Activated naive CD8-positive, alpha-beta T cell treated with anti-CD3 and anti-CD28 coated beads for 36 hours (primary cell): ENCODE results near the gene SLC24A5. TPM values are rescaled to one million over a fixed set of nuclear protein-coding genes. Genes with fewer than 3 reads are reported as not detected.

Experiments
- DNase-seq: peaks from one replicate; pipeline ENCODE4 v3.0.0; 2021
- H3K27ac Mint-ChIP-seq: one replicate; pipeline ENCODE4 v1.8.0; 2022; ENCODE audit warnings: mild to moderate bottlenecking, moderate library complexity, mixed read lengths
- H3K27me3 Mint-ChIP-seq: one replicate; pipeline ENCODE4 v1.8.0; 2022; ENCODE audit warnings: mild to moderate bottlenecking, mixed read lengths
- H3K36me3 Mint-ChIP-seq: one replicate; pipeline ENCODE4 v1.8.0; 2021; ENCODE audit warnings: mild to moderate bottlenecking, mixed read lengths
- H3K4me1 Mint-ChIP-seq: one replicate; pipeline ENCODE4 v1.8.0; 2021; ENCODE audit warnings: mixed read lengths
- H3K4me3 Mint-ChIP-seq: one replicate; pipeline ENCODE4 v1.8.0; 2022; ENCODE audit warnings: mild to moderate bottlenecking, moderate library complexity, mixed read lengths
- H3K9me3 Mint-ChIP-seq: one replicate; pipeline ENCODE4 v1.8.0; 2022; ENCODE audit warnings: mixed read lengths
- total RNA-seq, 2 experiments: library from RNA; stranded (reverse); gene quantifications; one replicate each; pipeline ENCODE4 v1.2.3, GENCODE V29; 2021

The SLC24A5 gene
- total RNA-seq, result not detected

DNA sequence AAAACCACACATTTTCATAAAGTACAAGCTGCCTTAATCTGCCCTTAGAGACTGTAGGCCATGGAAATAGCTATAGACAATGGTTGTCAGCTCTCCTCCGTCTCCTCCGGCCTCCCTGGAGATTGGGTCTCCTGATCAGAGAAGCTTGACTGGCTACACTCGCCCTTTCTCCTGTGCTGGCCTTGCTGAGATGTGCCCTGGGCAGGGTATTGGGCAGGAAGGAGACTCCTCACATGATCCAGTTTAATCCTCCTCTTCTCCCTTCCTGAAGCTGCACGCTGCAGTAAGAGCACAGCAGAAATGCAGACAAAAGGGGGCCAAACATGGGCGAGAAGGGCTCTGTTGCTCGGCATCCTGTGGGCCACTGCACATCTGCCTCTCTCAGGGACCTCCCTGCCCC lies at the start of gene SLC24A5:
Gene SLC24A5 (plus strand): TSS at position 246 of the 400 bp plus-strand sequence. CDS start 55 bp downstream, at position 301.
- DNase-seq, result no peak
- H3K36me3 Mint-ChIP-seq, result no peaks in the 10 kb centered on the region

DNA sequence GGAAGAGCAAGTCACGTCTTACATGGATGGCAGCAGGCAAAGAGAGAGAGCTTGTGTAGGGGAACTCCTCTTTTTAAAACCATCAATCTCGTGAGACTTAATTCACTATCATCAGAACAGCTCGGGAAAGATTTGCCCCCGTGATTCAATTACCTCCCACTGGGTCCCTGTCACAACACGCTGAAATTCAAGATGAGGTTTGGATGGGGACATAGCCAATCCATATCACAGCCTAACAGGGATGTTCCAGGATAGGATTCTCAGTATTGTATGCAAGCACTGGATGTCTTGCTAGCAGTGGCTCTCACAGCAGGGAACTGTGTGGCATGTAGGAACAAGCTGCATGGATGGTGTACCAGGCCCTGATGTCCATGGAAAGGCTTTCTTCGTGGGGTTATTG lies 47.8 kb upstream of the SLC24A5 start:
- Mint-ChIP-seq H3K27ac (no peak overlapping the region), H3K4me3 (no peak overlapping the region), H3K4me1 (no peaks in the 10 kb centered on the region), H3K27me3 (peaks cover 10% of the 10 kb centered on the region), H3K9me3 (peaks cover 1% of the 10 kb centered on the region), H3K36me3 (peaks cover 2% of the 10 kb centered on the region)
- no peak for DNase-seq

More for the DNA sequence above, at the start of gene SLC24A5:
- H3K4me1 Mint-ChIP-seq, result no peaks in the 10 kb centered on the region
- H3K27me3 Mint-ChIP-seq, result peaks cover 9% of the 10 kb centered on the region
- H3K27ac Mint-ChIP-seq, result no peak within 1 kb of the TSS
- no peaks in the 10 kb centered on the region for H3K9me3 Mint-ChIP-seq
- H3K4me3 Mint-ChIP-seq, result no peak within 1 kb of the TSS

DNA sequence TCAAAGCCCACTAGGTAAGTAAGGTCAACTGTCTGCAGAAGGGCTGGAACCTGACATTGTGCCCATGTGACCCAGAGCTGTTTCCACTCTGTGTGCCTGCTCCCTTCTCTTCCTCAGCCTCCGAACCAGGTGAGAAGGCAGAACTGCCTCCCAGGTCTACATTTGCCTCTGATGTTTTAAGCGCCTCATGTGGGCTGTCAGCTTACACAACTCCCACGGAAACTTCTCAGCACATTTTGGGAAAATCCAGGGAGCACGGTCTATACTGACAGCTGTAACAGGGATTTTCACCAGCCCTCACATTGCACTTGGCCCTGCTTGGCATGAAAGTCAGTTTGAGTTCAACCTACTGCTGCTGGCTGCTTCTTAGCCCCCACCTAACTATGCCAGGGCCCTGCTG lies 46.9 kb upstream of the SLC24A5 start:
- Mint-ChIP-seq H3K36me3 (peaks cover 2% of the 10 kb centered on the region), H3K27me3 (peaks cover 11% of the 10 kb centered on the region), H3K9me3 (peaks cover 1% of the 10 kb centered on the region), H3K4me3 (no peak overlapping the region), H3K27ac (no peak overlapping the region), H3K4me1 (no peaks in the 10 kb centered on the region)
- no peak for DNase-seq

DNA sequence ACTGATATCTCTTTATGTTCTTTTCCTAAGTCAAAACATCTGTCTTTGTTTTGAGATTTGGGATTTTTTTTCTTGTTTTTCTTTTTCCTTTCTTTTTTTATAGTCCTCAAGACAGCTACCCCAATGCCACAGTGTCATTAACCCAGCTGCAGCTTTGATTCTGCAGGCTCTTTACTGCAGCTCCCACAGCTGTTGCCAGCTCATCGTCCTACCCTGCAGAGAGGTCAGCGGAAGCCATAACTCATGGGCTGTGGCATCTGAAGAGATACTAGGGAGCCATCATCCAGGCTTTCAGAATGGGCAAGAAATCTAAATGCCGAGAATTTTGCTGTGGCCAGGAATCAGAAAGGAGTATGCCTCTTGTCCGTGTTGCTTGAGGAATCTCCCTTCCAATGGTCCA lies 44.3 kb upstream of the SLC24A5 start:
- Mint-ChIP-seq H3K9me3 (peaks cover 1% of the 10 kb centered on the region), H3K4me1 (no peaks in the 10 kb centered on the region), H3K4me3 (no peak overlapping the region), H3K27ac (no peak overlapping the region), H3K27me3 (peaks cover 22% of the 10 kb centered on the region), H3K36me3 (no peaks in the 10 kb centered on the region)
- no peak for DNase-seq

DNA sequence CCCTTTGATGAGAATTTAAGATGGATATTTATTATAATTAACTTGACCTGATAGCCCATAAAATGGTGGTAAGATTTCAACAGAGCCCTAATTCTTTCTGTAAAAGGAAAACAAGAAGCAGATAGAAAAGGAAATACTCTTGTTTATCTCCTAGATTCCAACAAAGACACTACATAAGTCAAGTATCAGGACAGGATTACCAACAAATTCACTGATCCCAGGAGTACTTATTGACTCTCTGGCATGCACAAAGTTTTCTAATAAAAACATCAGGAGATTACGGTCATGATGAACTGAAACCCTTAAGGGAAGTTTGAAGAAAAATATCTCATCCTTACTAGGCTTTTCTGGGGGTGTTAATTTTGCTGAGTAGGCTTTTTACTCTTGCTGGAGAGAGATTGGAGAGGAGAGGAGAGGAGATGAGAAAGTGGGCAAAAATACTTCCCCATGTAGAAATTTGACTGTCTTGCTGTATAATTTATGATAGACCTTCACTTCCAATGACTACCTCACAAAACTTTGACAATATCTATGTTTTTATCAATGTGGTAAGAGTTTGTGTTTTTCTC lies 43.1 kb upstream of the SLC24A5 start:
- Mint-ChIP-seq H3K9me3 (peaks cover 1% of the 10 kb centered on the region), H3K36me3 (no peaks in the 10 kb centered on the region), H3K27me3 (peaks cover 22% of the 10 kb centered on the region), H3K4me1 (no peaks in the 10 kb centered on the region), H3K27ac (no peak overlapping the region), H3K4me3 (no peak overlapping the region)
- no peak for DNase-seq

DNA sequence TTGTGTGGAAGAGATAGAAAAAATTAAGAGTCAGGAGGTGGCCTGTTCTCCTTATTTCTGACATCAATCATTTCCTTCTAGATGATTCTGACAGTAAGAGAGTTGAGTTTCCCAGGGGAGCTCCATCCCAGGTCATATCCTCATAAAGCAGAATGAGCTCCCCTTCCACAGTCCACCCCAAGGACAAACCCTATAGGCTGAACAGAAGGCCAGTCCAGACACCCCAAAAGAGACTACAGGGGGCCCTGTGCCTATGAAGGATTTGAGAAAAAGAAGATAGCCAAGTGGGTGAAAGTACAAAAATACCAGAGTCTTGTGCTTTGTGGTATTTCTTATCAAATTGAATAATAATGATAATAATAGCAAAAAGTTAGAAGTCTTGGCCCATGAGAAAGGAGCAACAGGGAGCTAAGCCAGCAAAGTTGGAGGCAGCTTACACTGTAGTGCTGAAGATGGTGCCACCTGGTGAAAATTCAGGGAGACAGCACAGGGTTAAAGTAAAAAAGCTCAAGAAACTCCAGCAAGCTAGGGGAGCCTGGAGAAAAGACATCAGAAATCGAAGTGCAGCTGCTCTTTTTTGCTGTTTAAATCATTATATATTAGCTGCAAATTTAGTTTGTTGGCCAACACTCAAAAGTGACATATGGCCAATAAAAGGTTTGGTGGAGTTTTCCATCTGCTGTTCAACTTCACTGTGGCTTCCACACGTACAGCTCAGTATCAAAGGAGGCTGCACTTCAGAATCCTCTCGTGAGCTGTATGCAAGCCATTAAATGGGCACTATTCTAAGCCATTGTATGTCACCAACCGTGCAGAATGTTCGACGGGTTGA lies 35.8 kb upstream of the SLC24A5 start:
- H3K4me3 Mint-ChIP-seq, result no peak overlapping the region
- H3K27me3 Mint-ChIP-seq, result peaks cover 13% of the 10 kb centered on the region
- no peak overlapping the region for H3K27ac Mint-ChIP-seq
- no peaks in the 10 kb centered on the region for H3K9me3 Mint-ChIP-seq
- DNase-seq, result no peak
- H3K36me3 Mint-ChIP-seq, result no peaks in the 10 kb centered on the region
- H3K4me1 Mint-ChIP-seq, result no peaks in the 10 kb centered on the region

DNA sequence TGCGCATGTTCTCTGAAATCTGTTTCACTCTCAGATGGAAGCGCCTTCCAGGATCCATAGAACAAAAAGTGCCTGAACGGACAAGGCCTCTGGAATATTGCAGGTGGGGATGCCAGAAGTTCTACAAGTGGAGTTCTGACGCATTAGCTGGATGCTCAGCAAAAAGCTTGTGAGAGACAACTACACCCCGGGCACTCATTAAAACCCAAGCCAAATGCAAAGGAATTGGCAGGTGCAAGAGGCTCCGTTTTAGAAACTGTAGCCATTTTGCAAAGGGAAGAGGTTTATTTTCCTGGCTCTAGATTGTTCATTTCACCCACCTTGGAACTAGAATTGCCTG lies 35.2 kb upstream of the SLC24A5 start:
- H3K4me3 Mint-ChIP-seq, result no peak overlapping the region
- no peaks in the 10 kb centered on the region for H3K36me3 Mint-ChIP-seq
- DNase-seq, result no peak
- H3K4me1 Mint-ChIP-seq, result no peaks in the 10 kb centered on the region
- H3K9me3 Mint-ChIP-seq, result no peaks in the 10 kb centered on the region
- no peak overlapping the region for H3K27ac Mint-ChIP-seq
- peaks cover 10% of the 10 kb centered on the region for H3K27me3 Mint-ChIP-seq

DNA sequence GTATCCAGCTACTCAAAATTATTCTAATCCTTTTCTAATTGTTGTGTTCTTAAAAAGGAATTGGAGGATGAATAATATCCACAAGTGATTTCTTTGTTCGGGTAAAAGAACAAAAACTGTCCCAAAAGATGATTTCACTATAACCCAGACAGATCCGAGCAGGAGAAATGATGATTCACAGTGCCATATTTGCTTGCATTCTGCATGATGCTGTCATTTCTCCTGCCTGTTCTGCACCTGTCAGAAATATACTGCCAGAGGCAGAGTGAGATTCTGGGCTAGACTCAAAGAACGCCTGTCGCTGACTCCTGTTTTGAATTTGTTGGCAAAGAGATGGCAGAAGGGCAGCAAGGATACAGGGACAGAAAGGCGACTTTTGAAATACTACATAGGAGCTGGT lies 34.7 kb upstream of the SLC24A5 start:
- Mint-ChIP-seq H3K9me3 (no peaks in the 10 kb centered on the region), H3K4me1 (no peaks in the 10 kb centered on the region), H3K27ac (no peak overlapping the region), H3K36me3 (no peaks in the 10 kb centered on the region), H3K27me3 (peaks cover 7% of the 10 kb centered on the region), H3K4me3 (no peak overlapping the region)
- DNase-seq, result no peak

DNA sequence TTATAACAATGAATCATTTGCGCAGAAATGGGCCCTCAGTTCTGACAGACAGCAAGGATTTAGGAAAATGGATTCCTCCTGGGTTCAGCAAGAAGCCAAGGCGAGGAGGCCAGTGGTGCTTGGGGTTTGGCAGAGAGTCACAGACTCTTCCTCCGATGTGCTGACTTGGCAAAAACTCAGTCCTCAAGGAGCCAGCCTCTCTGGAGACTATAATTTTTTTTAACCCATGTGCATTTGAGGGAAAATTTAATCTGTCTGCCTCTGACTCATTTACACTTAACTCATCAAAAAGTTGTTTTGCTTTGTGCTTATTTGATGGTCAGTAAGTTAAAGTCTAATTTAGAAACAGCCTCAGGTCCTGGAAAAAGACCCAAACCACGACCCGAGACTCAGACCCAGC lies 34.2 kb upstream of the SLC24A5 start:
- Mint-ChIP-seq H3K4me1 (no peaks in the 10 kb centered on the region), H3K4me3 (no peak overlapping the region), H3K36me3 (no peaks in the 10 kb centered on the region), H3K9me3 (no peaks in the 10 kb centered on the region), H3K27me3 (peaks cover 7% of the 10 kb centered on the region), H3K27ac (no peak overlapping the region)
- no peak for DNase-seq

DNA sequence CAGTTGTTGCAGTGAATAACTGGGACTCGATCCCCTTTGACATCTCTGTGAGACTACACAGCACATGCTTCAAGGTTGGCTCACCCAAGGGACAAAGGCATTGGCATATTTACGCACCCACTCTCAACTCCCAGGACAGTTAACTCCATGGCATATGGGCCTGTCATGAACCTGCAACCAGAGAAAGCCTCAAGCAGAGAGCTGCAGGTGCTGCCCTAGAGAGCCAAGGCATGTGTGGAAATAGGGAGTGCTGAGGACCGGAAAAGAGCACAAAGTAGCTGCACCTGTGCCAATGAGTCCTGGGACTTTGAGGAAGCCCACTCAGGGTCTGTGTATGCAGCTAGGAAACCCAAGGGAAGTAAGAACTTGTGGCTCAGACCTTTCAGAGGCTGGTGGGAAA lies 32.9 kb upstream of the SLC24A5 start:
- Mint-ChIP-seq H3K36me3 (no peaks in the 10 kb centered on the region), H3K27me3 (peaks cover 7% of the 10 kb centered on the region), H3K9me3 (no peaks in the 10 kb centered on the region), H3K4me1 (no peaks in the 10 kb centered on the region), H3K27ac (no peak overlapping the region), H3K4me3 (no peak overlapping the region)
- no peak for DNase-seq

DNA sequence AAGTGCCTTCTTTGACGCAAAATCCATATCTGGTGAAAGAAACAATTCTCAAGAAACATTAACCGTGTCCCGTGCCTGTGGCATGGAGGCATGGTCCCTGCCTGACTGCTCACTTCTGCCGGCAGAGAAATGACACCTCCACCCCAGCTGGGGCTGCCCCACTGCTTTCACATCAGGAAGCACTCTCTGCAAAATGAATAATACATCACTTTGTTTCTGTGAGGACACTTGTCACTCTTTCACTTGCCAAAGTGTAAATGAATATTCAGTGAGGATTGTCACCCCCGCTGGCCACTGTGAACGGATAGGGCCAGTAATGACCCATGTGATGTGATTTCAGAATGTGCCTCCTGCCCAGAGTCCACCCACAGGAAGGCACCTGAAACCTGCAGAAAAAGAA lies 31.1 kb upstream of the SLC24A5 start:
- Mint-ChIP-seq H3K4me3 (no peak overlapping the region), H3K36me3 (no peaks in the 10 kb centered on the region), H3K9me3 (no peaks in the 10 kb centered on the region), H3K4me1 (no peaks in the 10 kb centered on the region), H3K27me3 (peaks cover 7% of the 10 kb centered on the region), H3K27ac (no peak overlapping the region)
- DNase-seq, result no peak

DNA sequence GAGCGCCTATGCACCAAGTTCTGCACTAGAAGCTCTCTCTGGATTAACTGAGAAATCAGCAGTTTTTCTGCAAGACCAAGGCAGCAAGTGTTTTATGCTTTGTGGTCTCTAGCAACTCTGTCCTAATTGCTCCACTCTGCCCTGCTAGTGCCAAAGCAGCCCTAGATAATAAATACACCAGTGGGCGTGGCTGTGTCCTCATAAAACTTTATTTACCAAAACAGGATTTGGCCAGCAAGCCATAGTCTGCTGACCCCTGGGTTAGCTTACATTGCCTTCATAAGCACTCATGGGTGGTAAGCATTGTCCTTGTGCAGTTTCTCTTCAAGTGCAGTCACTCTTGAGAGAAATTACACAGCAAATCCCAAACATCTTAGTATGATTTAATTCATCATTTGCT lies 30.7 kb upstream of the SLC24A5 start:
- no peak for DNase-seq
- no peak overlapping the region for H3K27ac Mint-ChIP-seq
- H3K27me3 Mint-ChIP-seq, result peaks cover 10% of the 10 kb centered on the region
- H3K9me3 Mint-ChIP-seq, result no peaks in the 10 kb centered on the region
- no peaks in the 10 kb centered on the region for H3K4me1 Mint-ChIP-seq
- H3K4me3 Mint-ChIP-seq, result no peak overlapping the region
- H3K36me3 Mint-ChIP-seq, result no peaks in the 10 kb centered on the region

DNA sequence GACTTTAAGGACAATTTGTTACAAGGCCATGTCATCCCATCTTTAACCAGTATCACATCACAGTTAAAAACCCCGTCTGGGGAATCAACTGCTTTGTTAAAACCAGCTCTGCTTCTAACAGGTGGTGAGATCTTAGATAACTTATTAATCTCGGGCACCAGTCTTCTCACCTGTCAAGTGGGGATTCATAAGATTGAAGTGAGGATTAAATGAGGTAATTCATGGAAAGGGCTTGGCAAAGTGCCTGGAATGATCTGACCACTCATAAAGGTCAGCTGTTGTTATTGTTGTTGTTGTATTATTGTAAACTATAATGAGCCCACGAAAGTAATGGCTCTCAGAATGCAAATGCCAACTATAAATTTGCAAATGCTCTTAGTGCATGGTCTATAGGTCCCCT lies 30.1 kb upstream of the SLC24A5 start:
- Mint-ChIP-seq H3K4me1 (no peaks in the 10 kb centered on the region), H3K27me3 (peaks cover 11% of the 10 kb centered on the region), H3K27ac (no peak overlapping the region), H3K9me3 (no peaks in the 10 kb centered on the region), H3K4me3 (no peak overlapping the region), H3K36me3 (no peaks in the 10 kb centered on the region)
- DNase-seq, result no peak

DNA sequence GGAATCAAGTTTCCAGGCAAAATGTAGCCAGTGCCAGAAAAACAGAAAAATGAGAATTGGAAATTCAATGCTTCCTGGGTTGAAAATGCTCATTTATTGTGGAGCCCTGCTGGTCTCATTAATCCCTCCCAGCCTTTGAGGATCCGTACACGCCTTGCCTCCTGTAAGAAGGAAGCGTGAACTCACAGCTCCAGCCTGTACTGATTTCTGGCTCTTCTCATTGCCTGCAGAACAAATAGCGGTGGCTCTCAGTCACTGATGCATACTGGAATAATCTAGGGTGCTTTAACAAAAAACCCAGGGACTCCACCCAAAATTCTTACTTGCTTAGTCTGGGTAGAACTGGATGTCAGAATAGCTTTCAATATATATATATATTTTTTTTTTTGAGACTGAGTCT lies 29.3 kb upstream of the SLC24A5 start:
- no peaks in the 10 kb centered on the region for H3K4me1 Mint-ChIP-seq
- no peak for DNase-seq

DNA sequence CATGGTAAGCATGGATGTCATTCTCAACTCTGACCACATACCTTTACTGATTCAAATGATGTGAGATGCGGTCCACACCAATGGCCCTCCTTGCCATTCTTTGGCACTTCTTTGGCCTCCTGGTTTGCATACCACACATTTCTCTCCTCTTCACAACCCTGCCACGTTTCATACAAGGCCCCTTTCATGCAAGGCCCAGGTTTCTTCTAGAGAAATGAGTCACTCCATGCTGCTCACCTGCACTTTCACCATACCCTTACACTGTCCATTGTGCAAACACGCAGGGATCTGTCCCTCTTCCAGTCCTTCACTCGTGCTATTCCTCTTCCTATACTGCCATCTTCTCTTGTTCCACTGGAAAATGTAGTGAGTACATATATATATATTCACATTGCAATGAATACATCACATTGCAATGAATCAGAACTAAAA lies 24.4 kb upstream of the SLC24A5 start:
- Mint-ChIP-seq H3K4me1 (no peaks in the 10 kb centered on the region), H3K4me3 (no peak overlapping the region), H3K27ac (no peak overlapping the region), H3K36me3 (no peaks in the 10 kb centered on the region), H3K27me3 (peaks cover 18% of the 10 kb centered on the region), H3K9me3 (no peaks in the 10 kb centered on the region)
- DNase-seq, result no peak

More for the DNA sequence above, 29.3 kb upstream of the SLC24A5 start:
- no peak overlapping the region for H3K4me3 Mint-ChIP-seq
- peaks cover 14% of the 10 kb centered on the region for H3K27me3 Mint-ChIP-seq
- no peaks in the 10 kb centered on the region for H3K9me3 Mint-ChIP-seq
- no peaks in the 10 kb centered on the region for H3K36me3 Mint-ChIP-seq
- H3K27ac Mint-ChIP-seq, result no peak overlapping the region

DNA sequence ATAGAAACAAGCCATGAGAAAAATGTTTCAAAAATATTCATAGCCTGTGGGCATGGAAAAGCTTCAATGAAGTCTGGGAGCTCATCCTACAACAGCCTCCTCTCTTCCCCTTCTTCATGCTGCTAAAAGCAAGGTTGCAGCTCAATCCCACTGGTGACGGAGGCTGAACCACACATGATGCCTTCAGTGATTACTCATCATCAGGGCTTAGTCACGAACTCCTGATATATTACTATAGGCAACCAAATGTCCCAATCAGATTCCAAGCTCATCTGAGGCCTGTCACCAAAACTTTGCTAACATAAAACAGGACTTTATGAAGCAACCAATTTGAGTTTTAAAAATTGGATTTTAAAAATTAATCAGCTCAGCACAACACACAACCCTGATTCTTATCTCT lies 24.0 kb upstream of the SLC24A5 start:
- Mint-ChIP-seq H3K36me3 (no peaks in the 10 kb centered on the region), H3K27ac (no peak overlapping the region), H3K4me1 (no peaks in the 10 kb centered on the region), H3K9me3 (no peaks in the 10 kb centered on the region), H3K4me3 (no peak overlapping the region), H3K27me3 (peaks cover 18% of the 10 kb centered on the region)
- no peak for DNase-seq
